ENCODE data around the gene LZTR1.
A peak's percentile ranks its signal among the peaks of the same experiment; 100 is the strongest.

LZTR1 gene

GRCh38 chr22:20974336-20974955, 7.7 kb upstream of the LZTR1 start:
- Histone ChIP-seq H3K36me3 (ENCODE audit: control insufficient read depth, insufficient read depth, low read length) (no peaks in the 10 kb centered on the region), H3K4me3 (ENCODE audit: insufficient read depth, low read depth, low read length, poor library complexity, severe bottlenecking) (no peak overlapping the region), H3K9me3 (ENCODE audit: control insufficient read depth, low read length) (no peaks in the 10 kb centered on the region), H3K27ac (ENCODE audit: insufficient read depth, low read length, poor library complexity, severe bottlenecking) (no peak overlapping the region), H3K4me1 (ENCODE audit: control insufficient read depth, insufficient read depth, low read length, poor library complexity, severe bottlenecking) (no peaks in the 10 kb centered on the region), H3K27me3 (replicated peaks; ENCODE audit: control insufficient read depth, insufficient read depth, low read length, poor library complexity, severe bottlenecking) (no peaks in the 10 kb centered on the region)
- DNase-seq: no peak

GRCh38 chr22:20975541-20976290, 6.4 kb upstream of the LZTR1 start:
- Histone ChIP-seq H3K4me3 (ENCODE audit: insufficient read depth, low read depth, low read length, poor library complexity, severe bottlenecking) (no peak overlapping the region), H3K9me3 (ENCODE audit: control insufficient read depth, low read length) (no peaks in the 10 kb centered on the region), H3K27me3 (replicated peaks; ENCODE audit: control insufficient read depth, insufficient read depth, low read length, poor library complexity, severe bottlenecking) (no peaks in the 10 kb centered on the region), H3K4me1 (ENCODE audit: control insufficient read depth, insufficient read depth, low read length, poor library complexity, severe bottlenecking) (peaks cover 3% of the 10 kb centered on the region), H3K36me3 (ENCODE audit: control insufficient read depth, insufficient read depth, low read length) (no peaks in the 10 kb centered on the region), H3K27ac (ENCODE audit: insufficient read depth, low read length, poor library complexity, severe bottlenecking) (no peak overlapping the region)
- DNase-seq: no peak

- H3K27ac ChIP-seq (ENCODE audit: insufficient read depth, low read length, poor library complexity, severe bottlenecking): no peak overlapping the region
- DNase-seq: no peak
- H3K27me3 ChIP-seq (replicated peaks; ENCODE audit: control insufficient read depth, insufficient read depth, low read length, poor library complexity, severe bottlenecking): no peaks in the 10 kb centered on the region
- no peaks in the 10 kb centered on the region for H3K9me3 ChIP-seq (ENCODE audit: control insufficient read depth, low read length)
- peaks cover 10% of the 10 kb centered on the region for H3K4me1 ChIP-seq (ENCODE audit: control insufficient read depth, insufficient read depth, low read length, poor library complexity, severe bottlenecking)
- H3K36me3 ChIP-seq (ENCODE audit: control insufficient read depth, insufficient read depth, low read length): no peaks in the 10 kb centered on the region
- no peak overlapping the region for H3K4me3 ChIP-seq (ENCODE audit: insufficient read depth, low read depth, low read length, poor library complexity, severe bottlenecking)
Measured at GRCh38 chr22:20976291-20976877, 5.7 kb upstream of the LZTR1 start.

- no peak for DNase-seq
- H3K4me1 ChIP-seq (ENCODE audit: control insufficient read depth, insufficient read depth, low read length, poor library complexity, severe bottlenecking): peaks cover 13% of the 10 kb centered on the region
- no peaks in the 10 kb centered on the region for H3K9me3 ChIP-seq (ENCODE audit: control insufficient read depth, low read length)
- no peak overlapping the region for H3K4me3 ChIP-seq (ENCODE audit: insufficient read depth, low read depth, low read length, poor library complexity, severe bottlenecking)
- no peaks in the 10 kb centered on the region for H3K36me3 ChIP-seq (ENCODE audit: control insufficient read depth, insufficient read depth, low read length)
- no peaks in the 10 kb centered on the region for H3K27me3 ChIP-seq (replicated peaks; ENCODE audit: control insufficient read depth, insufficient read depth, low read length, poor library complexity, severe bottlenecking)
- H3K27ac ChIP-seq (ENCODE audit: insufficient read depth, low read length, poor library complexity, severe bottlenecking): no peak overlapping the region
Measured at GRCh38 chr22:20977019-20977418, 5.1 kb upstream of the LZTR1 start.

- no peak for DNase-seq
- H3K4me1 ChIP-seq (ENCODE audit: control insufficient read depth, insufficient read depth, low read length, poor library complexity, severe bottlenecking): peaks cover 17% of the 10 kb centered on the region
- no peaks in the 10 kb centered on the region for H3K36me3 ChIP-seq (ENCODE audit: control insufficient read depth, insufficient read depth, low read length)
- no peak overlapping the region for H3K27ac ChIP-seq (ENCODE audit: insufficient read depth, low read length, poor library complexity, severe bottlenecking)
- H3K4me3 ChIP-seq (ENCODE audit: insufficient read depth, low read depth, low read length, poor library complexity, severe bottlenecking): no peak overlapping the region
- H3K9me3 ChIP-seq (ENCODE audit: control insufficient read depth, low read length): no peaks in the 10 kb centered on the region
- no peaks in the 10 kb centered on the region for H3K27me3 ChIP-seq (replicated peaks; ENCODE audit: control insufficient read depth, insufficient read depth, low read length, poor library complexity, severe bottlenecking)
Measured at GRCh38 chr22:20977516-20978170, 4.5 kb upstream of the LZTR1 start.

- H3K27me3 ChIP-seq (replicated peaks; ENCODE audit: control insufficient read depth, insufficient read depth, low read length, poor library complexity, severe bottlenecking): no peaks in the 10 kb centered on the region
Measured at GRCh38 chr22:20978419-20978818, 3.7 kb upstream of the LZTR1 start.

GRCh38 chr22:20979243-20979809, 2.8 kb upstream of the LZTR1 start:
- peaks cover 19% of the 10 kb centered on the region for H3K4me1 ChIP-seq (ENCODE audit: control insufficient read depth, insufficient read depth, low read length, poor library complexity, severe bottlenecking)
- no peak overlapping the region for H3K4me3 ChIP-seq (ENCODE audit: insufficient read depth, low read depth, low read length, poor library complexity, severe bottlenecking)
- peak; percentile 41 to 51 (median 44) for DNase-seq
- no peaks in the 10 kb centered on the region for H3K27me3 ChIP-seq (replicated peaks; ENCODE audit: control insufficient read depth, insufficient read depth, low read length, poor library complexity, severe bottlenecking)
- H3K27ac ChIP-seq (ENCODE audit: insufficient read depth, low read length, poor library complexity, severe bottlenecking): no peak overlapping the region
- no peaks in the 10 kb centered on the region for H3K9me3 ChIP-seq (ENCODE audit: control insufficient read depth, low read length)
- peaks cover under 1% of the 10 kb centered on the region for H3K36me3 ChIP-seq (ENCODE audit: control insufficient read depth, insufficient read depth, low read length)

More at GRCh38 chr22:20978419-20978818, 3.7 kb upstream of the LZTR1 start:
- DNase-seq: no peak
- Histone ChIP-seq H3K36me3 (ENCODE audit: control insufficient read depth, insufficient read depth, low read length) (no peaks in the 10 kb centered on the region), H3K9me3 (ENCODE audit: control insufficient read depth, low read length) (no peaks in the 10 kb centered on the region), H3K4me3 (ENCODE audit: insufficient read depth, low read depth, low read length, poor library complexity, severe bottlenecking) (no peak overlapping the region), H3K27ac (ENCODE audit: insufficient read depth, low read length, poor library complexity, severe bottlenecking) (no peak overlapping the region), H3K4me1 (ENCODE audit: control insufficient read depth, insufficient read depth, low read length, poor library complexity, severe bottlenecking) (peaks cover 19% of the 10 kb centered on the region)

GRCh38 chr22:20979940-20980453, 2.1 kb upstream of the LZTR1 start:
- Histone ChIP-seq H3K27ac (ENCODE audit: insufficient read depth, low read length, poor library complexity, severe bottlenecking) (no peak overlapping the region), H3K4me3 (ENCODE audit: insufficient read depth, low read depth, low read length, poor library complexity, severe bottlenecking) (no peak overlapping the region), H3K4me1 (ENCODE audit: control insufficient read depth, insufficient read depth, low read length, poor library complexity, severe bottlenecking) (peaks cover 19% of the 10 kb centered on the region), H3K27me3 (replicated peaks; ENCODE audit: control insufficient read depth, insufficient read depth, low read length, poor library complexity, severe bottlenecking) (no peaks in the 10 kb centered on the region), H3K36me3 (ENCODE audit: control insufficient read depth, insufficient read depth, low read length) (peaks cover 5% of the 10 kb centered on the region), H3K9me3 (ENCODE audit: control insufficient read depth, low read length) (no peaks in the 10 kb centered on the region)
- no peak for DNase-seq

- Histone ChIP-seq H3K4me1 (ENCODE audit: control insufficient read depth, insufficient read depth, low read length, poor library complexity, severe bottlenecking) (peaks cover 19% of the 10 kb centered on the region), H3K9me3 (ENCODE audit: control insufficient read depth, low read length) (no peaks in the 10 kb centered on the region), H3K4me3 (ENCODE audit: insufficient read depth, low read depth, low read length, poor library complexity, severe bottlenecking) (no peak overlapping the region), H3K27ac (ENCODE audit: insufficient read depth, low read length, poor library complexity, severe bottlenecking) (no peak overlapping the region), H3K27me3 (replicated peaks; ENCODE audit: control insufficient read depth, insufficient read depth, low read length, poor library complexity, severe bottlenecking) (no peaks in the 10 kb centered on the region), H3K36me3 (ENCODE audit: control insufficient read depth, insufficient read depth, low read length) (peaks cover 5% of the 10 kb centered on the region)
- DNase-seq: no peak
Measured at GRCh38 chr22:20980523-20980922, 1.6 kb upstream of the LZTR1 start.
